NCI-H82 (cell line): ENCODE data around the gene TWIST2.

ENCODE experiments used
- DNase-seq: peaks from one replicate; lab custom pipeline; 2025; lab: John Stamatoyannopoulos, UW

The TWIST2 gene

GRCh38 chr2:238904716-238905115 lies 56.8 kb downstream of the TWIST2 start:
- no peak for DNase-seq

GRCh38 chr2:238905224-238905623 lies 57.3 kb downstream of the TWIST2 start:
- no peak for DNase-seq

GRCh38 chr2:238905644-238906043 lies 57.8 kb downstream of the TWIST2 start:
- DNase-seq, result no peak

GRCh38 chr2:238906254-238906935 lies 58.5 kb downstream of the TWIST2 start:
- no peak for DNase-seq

DNA sequence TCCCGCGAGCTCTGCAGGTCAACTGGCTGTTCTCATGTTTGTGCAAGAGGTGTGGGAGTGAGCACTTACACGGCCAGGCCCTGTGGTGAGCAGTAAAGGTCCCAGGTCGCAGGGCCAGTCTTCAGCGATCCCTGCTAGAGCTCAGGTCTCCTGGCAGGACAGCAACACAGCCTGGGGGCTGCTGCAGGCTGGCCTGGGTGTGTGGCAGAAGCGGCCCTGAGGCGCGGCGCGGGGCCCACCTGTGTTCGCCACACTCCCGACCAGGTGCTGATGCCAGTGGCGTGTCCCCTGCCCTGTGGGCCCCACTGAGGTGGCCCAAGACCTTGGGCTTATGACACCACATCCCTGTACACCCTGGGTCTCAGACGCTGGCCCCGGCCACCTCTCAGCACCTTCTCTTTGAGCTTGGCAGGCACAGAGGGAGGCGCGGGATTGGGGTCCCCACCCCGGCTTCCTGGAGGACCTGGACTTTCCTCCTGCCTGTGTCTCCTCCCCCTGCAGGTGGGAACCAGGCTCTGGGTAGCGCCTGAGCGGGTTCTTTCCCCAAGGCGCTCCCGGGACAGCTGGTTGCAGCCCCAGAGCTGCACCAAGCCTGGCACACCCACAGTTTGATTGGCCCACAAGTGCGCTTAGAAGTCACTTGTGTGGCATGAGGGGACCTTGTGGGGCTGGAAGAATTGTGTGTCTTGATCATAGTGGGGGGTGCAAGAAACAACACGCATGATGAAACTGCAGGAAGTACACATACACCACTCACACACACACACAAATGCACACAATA lies 59.2 kb downstream of the TWIST2 start:
- no peak for DNase-seq

DNA sequence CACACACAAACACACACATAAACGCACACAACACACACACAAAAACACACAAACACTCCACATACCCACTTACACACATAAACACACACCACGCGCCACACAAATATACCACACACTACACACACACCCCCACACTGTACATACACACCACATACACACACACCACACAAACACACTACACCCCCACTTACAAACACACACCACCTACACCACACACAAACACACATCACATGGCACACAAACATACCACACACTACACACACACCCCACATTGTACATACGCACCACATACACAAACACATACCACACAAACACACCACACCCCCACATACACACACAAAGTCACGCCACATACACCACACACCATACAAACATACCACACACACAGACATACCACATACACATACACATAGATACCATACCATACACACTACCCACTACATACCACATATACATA lies 59.9 kb downstream of the TWIST2 start:
- no peak for DNase-seq

- DNase-seq, result no peak
These were observed 61.4 kb downstream of the TWIST2 start for GRCh38 chr2:238908960-238909951.

DNA sequence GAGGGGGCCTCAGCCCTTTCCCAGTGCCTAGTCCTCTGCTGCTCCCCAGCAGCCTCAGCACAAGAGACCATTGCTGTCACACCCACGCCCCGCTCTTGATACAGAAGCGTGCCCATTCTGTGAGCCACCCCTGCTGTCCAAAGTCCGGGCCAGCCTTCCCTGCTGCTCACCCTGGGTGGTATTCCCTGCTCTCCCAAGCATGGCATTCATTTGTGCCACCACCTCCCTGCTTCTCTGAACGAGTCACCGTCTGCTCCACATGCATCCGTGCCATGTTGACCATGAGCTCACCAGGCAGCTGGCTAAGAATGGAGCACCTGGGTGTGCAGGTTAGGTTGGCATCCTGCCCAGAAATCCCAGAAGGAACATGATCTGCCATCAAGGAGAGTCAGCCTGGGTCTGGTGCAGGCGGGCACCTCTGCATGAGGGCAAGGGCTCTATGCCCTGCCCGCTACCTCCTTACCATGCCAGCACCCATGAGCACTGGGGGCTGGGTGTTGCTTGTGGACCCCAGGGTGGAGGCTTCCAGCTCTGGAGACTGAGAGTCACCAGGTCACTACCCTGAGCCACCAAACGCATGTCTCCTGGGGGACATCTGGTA lies 63.0 kb downstream of the TWIST2 start:
- no peak for DNase-seq

GRCh38 chr2:238911376-238912227 lies 63.7 kb downstream of the TWIST2 start:
- no peak for DNase-seq

GRCh38 chr2:238912228-238912915 lies 64.5 kb downstream of the TWIST2 start:
- DNase-seq, result no peak

GRCh38 chr2:238912916-238913875 lies 65.3 kb downstream of the TWIST2 start:
- DNase-seq, result no peak

DNA sequence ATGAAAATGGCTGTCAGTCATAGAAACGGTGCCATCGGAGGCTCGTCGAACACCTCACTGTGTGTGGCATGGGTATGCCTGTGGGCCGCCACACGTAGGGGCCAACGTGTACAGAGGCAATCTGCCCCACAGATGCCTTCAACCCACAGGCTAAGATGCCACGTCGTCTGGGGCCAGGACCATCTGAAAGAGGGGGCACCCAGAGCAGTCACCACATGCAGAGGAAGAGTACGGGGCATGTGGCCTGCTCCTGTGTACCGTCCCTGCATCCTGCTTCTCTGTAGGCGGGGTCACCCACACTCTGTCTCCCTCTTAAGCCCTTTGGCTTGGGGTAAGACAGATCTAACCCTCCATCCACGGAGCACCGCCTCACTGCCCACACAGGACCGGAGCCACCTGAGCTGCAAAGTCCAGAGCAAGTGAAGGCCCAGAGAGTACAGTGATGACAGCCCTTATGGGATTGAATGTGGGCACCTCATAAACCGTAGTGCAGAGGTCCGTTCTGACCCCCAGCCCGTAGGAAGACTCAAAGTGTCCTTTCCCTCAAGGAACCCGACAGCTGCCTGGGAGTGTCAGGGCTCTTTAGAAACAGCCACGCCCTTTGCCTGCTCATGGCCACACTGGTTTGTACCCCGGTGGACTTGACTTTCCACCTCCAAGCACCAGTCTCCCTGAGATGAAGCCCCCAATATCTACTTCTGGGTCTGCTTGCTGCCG lies 66.2 kb downstream of the TWIST2 start:
- DNase-seq, result no peak

DNA sequence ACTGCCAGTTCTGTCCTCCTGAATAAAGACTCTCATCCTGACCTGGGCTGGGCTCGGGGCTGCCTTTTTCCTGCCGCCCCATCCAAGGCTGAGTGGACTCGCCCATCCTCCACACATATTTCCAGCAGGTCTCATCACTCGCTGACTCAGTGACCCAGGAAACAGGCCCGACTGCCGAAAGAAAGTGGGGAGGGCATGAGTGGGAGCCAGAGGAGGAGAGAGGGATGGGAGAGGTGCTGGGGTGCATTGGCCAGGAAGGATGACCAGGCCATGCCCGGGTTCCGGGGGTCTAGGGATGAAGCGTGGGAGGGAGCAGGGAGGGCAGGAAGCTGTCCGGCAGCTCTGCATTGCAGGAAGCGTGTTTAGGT lies 66.7 kb downstream of the TWIST2 start:
- no peak for DNase-seq

GRCh38 chr2:238915196-238915595 lies 67.3 kb downstream of the TWIST2 start:
- DNase-seq, result no peak

DNA sequence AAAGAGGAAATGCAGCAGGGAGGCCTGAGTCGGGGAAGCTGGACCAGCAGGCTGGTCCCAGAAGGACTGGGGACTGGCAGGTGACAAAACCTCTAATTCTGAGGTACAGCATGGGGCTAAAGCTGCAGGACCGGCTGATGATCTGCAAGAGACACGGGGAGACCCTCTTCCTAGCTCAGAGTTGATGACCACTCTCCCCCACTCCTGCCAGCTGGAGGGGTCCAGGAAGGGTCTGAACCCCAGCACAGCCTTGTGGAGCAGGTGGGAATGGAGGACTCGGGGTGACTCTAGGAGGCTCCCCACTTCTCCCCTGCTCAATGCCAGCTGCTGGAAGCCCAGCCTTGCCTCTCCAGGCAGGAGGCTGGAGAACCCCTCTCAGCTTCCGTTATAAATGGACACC lies 67.7 kb downstream of the TWIST2 start:
- no peak for DNase-seq

GRCh38 chr2:238916176-238916874 lies 68.4 kb downstream of the TWIST2 start:
- no peak for DNase-seq

GRCh38 chr2:238916875-238917590 lies 69.1 kb downstream of the TWIST2 start:
- DNase-seq, result no peak
